ENCODE results near the gene SLC15A5. TPM values are rescaled to one million over a fixed set of nuclear protein-coding genes. Genes with fewer than 3 reads are reported as not detected.

The SLC15A5 gene
- total RNA-seq (2014; rRNA removed; shearing (Covaris generic)), result not detected in 2 replicates

GRCh38 chr12:16277585-16277984 lies at the start of gene SLC15A5:
Gene SLC15A5 (minus strand): TSS chr12:16277685. CDS start chr12:16277685, 0 bp downstream.

Other genes starting within 250 kb of the SLC15A5 start
- gene MGST1, start 70.0 kb upstream of the SLC15A5 start, total RNA-seq (2014; rRNA removed; shearing (Covaris generic)), result 30.5 and 35.5 TPM in 2 replicates